ENCODE results near the gene NPFF. TPM values are rescaled to one million over a fixed set of nuclear protein-coding genes. Genes with fewer than 3 reads are reported as not detected.

Gene NPFF
- polyA plus RNA-seq, 2 of the 4 experiments (the other 2 are of a cell fraction), result 0.17 TPM; not detected in 1

- DNase-seq (ENCODE audit: low read depth in 1 of 2, low spot score in 1 of 2) (no peak), FAIRE-seq (no peak), ATAC-seq (no peak)
- Histone ChIP-seq H3K9me3 (no peaks in the 10 kb centered on the region), H3K27ac (peak overlapping the region; percentile 94 to 96), H3K4me1 (peaks cover 38% of the 10 kb centered on the region), H3K4me2 (peak overlapping the region; percentile 91), H3K4me3 (peak overlapping the region; percentile 64)
- POLR2A ChIA-PET, result interaction anchor here (0.6 to 3.2 kb wide), 22 partner anchors 7 to 597 kb away, joined by 3 to 34 read pairs (median 5); partner anchors contain the start of genes AAAS, ATP5MC2, EIF4B and KRT8
- CTCF ChIA-PET, result interaction anchor here (0.6 to 13.1 kb wide), 9 partner anchors 17 to 181 kb away, joined by 3 to 169 read pairs (median 5); partner anchors contain the start of genes AAAS and ATP5MC2
- peak in 1 of 2 experiments; percentile 69; a peak in 2 of 5 replicates for TF ChIP-seq JUN (IDR thresholded peaks at IDR 0.05)
- TF ChIP-seq KDM1A (IDR thresholded peaks at IDR 0.05; ENCODE audit: low read depth), result no peak
- no peak for TF ChIP-seq BCL3 (IDR thresholded peaks at IDR 0.05)
- no peak for TF ChIP-seq HDAC2 (IDR thresholded peaks at IDR 0.05)
- TF ChIP-seq EP300 (IDR thresholded peaks at IDR 0.05), result no peak
- TF ChIP-seq RAD21 (conservative IDR thresholded peaks at IDR 0.05 in 1 of 2, IDR thresholded peaks at IDR 0.05 in 1 of 2), result no peak
- TF ChIP-seq GATA3 (IDR thresholded peaks at IDR 0.05; ENCODE audit: borderline replicate concordance), result no peak
- TF ChIP-seq HOXB13 (CRISPR knock-in tag; IDR thresholded peaks at IDR 0.05; ENCODE audit: low read depth), result 0 out of 2 replicates have a peak, but pooled peaks have one; percentile 1
- TF ChIP-seq JUNB (IDR thresholded peaks at IDR 0.05), result no peak
- no peak for TF ChIP-seq ZSCAN20 (CRISPR knock-in tag; IDR thresholded peaks at IDR 0.05)
- TF ChIP-seq CEBPB (IDR thresholded peaks at IDR 0.05), result no peak
- 74% methylated on average over 9 of the region's 10 CpGs for WGBS (ENCODE audit: missing lambda C conversion rate)
Measured at GRCh38 chr12:53501615-53502181, 5.6 kb downstream of the NPFF start.

- Histone ChIP-seq H3K9me3 (no peaks in the 10 kb centered on the region), H3K27ac (peak within 1 kb of the TSS; percentile 94 to 96), H3K4me2 (peak within 1 kb of the TSS; percentile 97), H3K4me1 (peaks cover 45% of the 10 kb centered on the region), H3K4me3 (peak within 1 kb of the TSS; percentile 64)
- POLR2A ChIA-PET, result interaction anchor here (0.6 to 3.2 kb wide), 34 partner anchors 8 to 596 kb away, joined by 3 to 34 read pairs (median 4); partner anchors contain the start of genes AAAS, ATP5MC2, EIF4B and KRT8
- DNase-seq (ENCODE audit: low read depth in 1 of 2, low spot score in 1 of 2) (peak; percentile 96 to 100), FAIRE-seq (no peak), ATAC-seq (peak; percentile 73 to 82)
- CTCF ChIA-PET, result interaction anchor here (0.5 to 13.1 kb wide), 11 partner anchors 9 to 245 kb away, joined by 3 to 104 read pairs (median 4); partner anchors contain the start of genes AAAS, ATP5MC2 and NPFF
- under 1% methylated on average over 61 of the region's 74 CpGs for WGBS (ENCODE audit: missing lambda C conversion rate)
- peak; percentile 74 to 97; a peak in 4 of 5 replicates for TF ChIP-seq JUN (IDR thresholded peaks at IDR 0.05)
- TF ChIP-seq E2F6 (IDR thresholded peaks at IDR 0.05; ENCODE audit: borderline replicate concordance, low read depth), result peak; percentile 84
- TF ChIP-seq HOXB13 (CRISPR knock-in tag; IDR thresholded peaks at IDR 0.05; ENCODE audit: low read depth), result peak; percentile 84; the same call in 1 of the 2 replicates
- TF ChIP-seq EHF (CRISPR knock-in tag; IDR thresholded peaks at IDR 0.05), result peak; percentile 91
- TF ChIP-seq POLR2A (IDR thresholded peaks at IDR 0.05; ENCODE audit: low read length), result peak; percentile 72
- TF ChIP-seq FOSB (CRISPR knock-in tag; IDR thresholded peaks at IDR 0.05), result peak; percentile 63; the same call in 1 of the 2 replicates
- peak; percentile 96 for TF ChIP-seq MAX (IDR thresholded peaks at IDR 0.05)
- TF ChIP-seq BCL3 (IDR thresholded peaks at IDR 0.05), result peak; percentile 86; the same call in 2 of the 3 replicates
- no peak for TF ChIP-seq KDM1A (IDR thresholded peaks at IDR 0.05; ENCODE audit: low read depth)
- no peak for TF ChIP-seq CHD4 (IDR thresholded peaks at IDR 0.05; ENCODE audit: borderline replicate concordance)
- TF ChIP-seq ATOH8 (CRISPR knock-in tag; IDR thresholded peaks at IDR 0.05; ENCODE audit: low read depth), result peak; percentile 83; the same call in 1 of the 2 replicates
- no peak for TF ChIP-seq NFE2L2 (conservative IDR thresholded peaks at IDR 0.05; ENCODE audit: low read length)
- TF ChIP-seq KDM5A (IDR thresholded peaks at IDR 0.05), result peak; percentile 37; the same call in 1 of the 2 replicates
- TF ChIP-seq HOXB5 (CRISPR knock-in tag; IDR thresholded peaks at IDR 0.05), result peak; percentile 94
- TF ChIP-seq TFCP2L1 (CRISPR knock-in tag; IDR thresholded peaks at IDR 0.05), result peak; percentile 88
- TF ChIP-seq ZC3H11A (IDR thresholded peaks at IDR 0.05), result no peak
- peak; percentile 93 for TF ChIP-seq HEYL (CRISPR knock-in tag; IDR thresholded peaks at IDR 0.05)
- TF ChIP-seq RFX5 (IDR thresholded peaks at IDR 0.05), result peak; percentile 76
- 0 out of 2 replicates have a peak, but pooled peaks have one; percentile 58 for TF ChIP-seq FOXS1 (CRISPR knock-in tag; IDR thresholded peaks at IDR 0.05)
- peak; percentile 98 for TF ChIP-seq PHF8 (IDR thresholded peaks at IDR 0.05; ENCODE audit: borderline replicate concordance, low read depth)
- peak; percentile 88 for TF ChIP-seq ZSCAN20 (CRISPR knock-in tag; IDR thresholded peaks at IDR 0.05)
- peak; percentile 83 for TF ChIP-seq TP53 (CRISPR knock-in tag; IDR thresholded peaks at IDR 0.05)
- peak; percentile 59; the same call in 1 of the 2 replicates for TF ChIP-seq PBX3 (IDR thresholded peaks at IDR 0.05)
- no peak for TF ChIP-seq NR3C1 (IDR thresholded peaks at IDR 0.05)
Measured at GRCh38 chr12:53500776-53501614, 6.3 kb downstream of the NPFF start, which contains the start of gene TARBP2. Gene TARBP2 (plus strand): TSS chr12:53501283. CDS start chr12:53501409, 126 bp downstream.

All from A549 (cell line).